K562 (cell line): Measurements from ENCODE around the gene MICU1. TPM values are rescaled to one million over a fixed set of nuclear protein-coding genes. Genes with fewer than 3 reads are reported as not detected.

Experiments used
- ATAC-seq: fragments of 200-7000 bp; cut with Tn5 transposase; 3 replicates; pipeline ENCODE4 v1.9.1; 2020; ENCODE audit warnings: moderate library complexity
- BruUV-seq: library from RNA; stranded (reverse); fragments of 400-500 nt; replicated peaks from 2 replicates; lab custom pipeline; 2021; lab: Mats Ljungman, UMichigan
- CTCF ChIA-PET: fragments of 300-600 bp; formaldehyde crosslinking; extraction: SDS; loops from one replicate; lab custom pipeline; 2021; ENCODE audit warnings: low intra/inter-chr PET ratio; lab: Yijun Ruan, JAX
- POLR2A ChIA-PET: fragments of 300-600, 350-650 bp; sonication (Branson Sonifier 250); formaldehyde crosslinking; extraction: SDS; loops from one replicate; lab custom pipeline; 2021; ENCODE audit warnings: antibody characterized with exemption, inconsistent platforms; lab: Yijun Ruan, JAX
- DNase-seq, 4 experiments: peaks; one replicate each; pipeline versions ENCODE4 v3.0.0 to v3.0.0-alpha.2; 2011 to 2018; ENCODE audit warnings: low spot score in 3 of 4, mixed read lengths in 3 of 4; ENCODE audit errors: extremely low read depth in 1 of 4
- FAIRE-seq: peaks from 2 replicates; lab custom pipeline; 2011; peaks lifted over from hg19 to GRCh38; lab: Jason Lieb, UNC
- H2AFZ ChIP-seq: 2 replicates; pipeline ENCODE4 v1.6.0; 2011; ENCODE audit warnings: low read depth, low read length, control low read depth, inconsistent platforms
- H3K27ac ChIP-seq: fragments of 200-600 bp; 3 replicates; pipeline ENCODE4 v1.8.0; 2011; ENCODE audit warnings: low read depth, mild to moderate bottlenecking, control low read depth, inconsistent platforms, low read length, moderate library complexity, mixed read lengths; ENCODE audit errors: extremely low read depth
- H3K27me3 ChIP-seq, 2 experiments: fragments of 300-600 bp in 1 of 2; 2 replicates in 1 of 2; 3 replicates in 1 of 2; pipeline versions ENCODE4 v1.6.0 to v1.8.0; 2011; ENCODE audit warnings: inconsistent platforms in 2 of 2, low read length in 2 of 2, mild to moderate bottlenecking in 1 of 2, mixed read lengths in 1 of 2, moderate library complexity in 1 of 2; ENCODE audit not compliant: control insufficient read depth in 2 of 2, insufficient read depth in 2 of 2
- H3K36me3 ChIP-seq: fragments of 300-600 bp; 3 replicates; pipeline ENCODE4 v1.8.0; 2011; ENCODE audit warnings: mild to moderate bottlenecking, low read length, inconsistent platforms; ENCODE audit not compliant: control insufficient read depth, insufficient read depth
- H3K4me1 ChIP-seq, 2 experiments: fragments of 200-600 bp in 1 of 2; replicated peaks in 1 of 2; 2 replicates in 1 of 2; 3 replicates in 1 of 2; pipeline versions ENCODE4 v1.5.1 to v1.8.0; 2011; ENCODE audit warnings: inconsistent platforms in 2 of 2, low read length in 2 of 2, mild to moderate bottlenecking in 1 of 2, mixed read lengths in 1 of 2, moderate library complexity in 1 of 2; ENCODE audit not compliant: control insufficient read depth in 2 of 2, insufficient read depth in 2 of 2
- H3K4me2 ChIP-seq: 2 replicates; pipeline ENCODE4 v1.6.1; 2011; ENCODE audit warnings: low read length, control low read depth, inconsistent platforms, mixed read lengths; ENCODE audit not compliant: insufficient read depth
- H3K4me3 ChIP-seq: fragments of 200-600 bp; sonication (generic), shearing (Covaris generic); 2 replicates; pipeline ENCODE4 v1.5.1; 2016; ENCODE audit warnings: control low read depth, inconsistent platforms
- H3K79me2 ChIP-seq: fragments of 200-600 bp; 3 replicates; pipeline ENCODE4 v1.8.0; 2011; ENCODE audit warnings: low read length, inconsistent platforms; ENCODE audit not compliant: control insufficient read depth, insufficient read depth
- H3K9ac ChIP-seq, 2 experiments: 2 replicates each; pipeline versions ENCODE4 v1.6.0 to v1.6.1; 2011; ENCODE audit warnings: low read depth in 2 of 2, low read length in 2 of 2, control low read depth in 1 of 2, inconsistent platforms in 1 of 2, mild to moderate bottlenecking in 1 of 2, mixed read lengths in 1 of 2; ENCODE audit not compliant: insufficient read depth in 1 of 2
- H3K9me1 ChIP-seq: one replicate; pipeline ENCODE4 v1.6.0; 2011; ENCODE audit warnings: inconsistent platforms, mild to moderate bottlenecking, low read length, moderate library complexity; ENCODE audit not compliant: control insufficient read depth, insufficient read depth
- H3K9me3 ChIP-seq: replicated peaks from 2 replicates; pipeline ENCODE4 v1.5.1; 2011; ENCODE audit warnings: low read depth, low read length, inconsistent platforms; ENCODE audit not compliant: control insufficient read depth, insufficient read depth
- H4K20me1 ChIP-seq: replicated peaks from 2 replicates; pipeline ENCODE4 v1.6.1; 2011; ENCODE audit warnings: low read length, inconsistent platforms, mixed read lengths; ENCODE audit not compliant: control insufficient read depth, insufficient read depth
- ATF1 ChIP-seq, 2 experiments: fragments of 450-650 bp in 1 of 2; IDR thresholded peaks; 2 replicates each; pipeline ENCODE4 v1.6.1; 2016; ENCODE audit warnings: missing compliant biosample characterization in 1 of 2, missing genetic modification characterization in 1 of 2
- CREM ChIP-seq: IDR thresholded peaks from 2 replicates; pipeline ENCODE4 v1.6.1; 2014; ENCODE audit warnings: antibody characterized with exemption, low read depth
- GABPA ChIP-seq: fragments of 200-800 bp; sonication (Bioruptor generic); conservative IDR thresholded peaks from 2 replicates; pipeline ENCODE4 v1.6.1; 2016; ENCODE audit warnings: low read depth, missing genetic modification characterization, missing compliant biosample characterization
- GABPB1 ChIP-seq: sonication (generic); formaldehyde crosslinking; IDR thresholded peaks from 2 replicates; pipeline ENCODE4 v1.8.0; 2022; ENCODE audit warnings: mild to moderate bottlenecking, missing genetic modification reagents
- NR0B1 ChIP-seq: fragments of 450-650 bp; IDR thresholded peaks from one replicate; pipeline ENCODE4 v1.6.1; 2018; ENCODE audit warnings: mild to moderate bottlenecking, moderate library complexity; ENCODE audit not compliant: partially characterized antibody
- REST ChIP-seq, 2 experiments: fragments of 450-650 bp; formaldehyde crosslinking in 1 of 2; IDR thresholded peaks; 2 replicates each; pipeline versions ENCODE4 v1.4.0 to v1.6.1; 2014 to 2020; ENCODE audit warnings: mild to moderate bottlenecking in 2 of 2, borderline replicate concordance in 1 of 2, low read depth in 1 of 2
- SMARCB1 ChIP-seq: IDR thresholded peaks from 2 replicates; pipeline ENCODE4 v1.6.1; 2011; ENCODE audit warnings: improper control_type of control experiment, low read depth; ENCODE audit not compliant: insufficient read length
- VEZF1 ChIP-seq: fragments of 200-800 bp; sonication (Bioruptor generic); IDR thresholded peaks from 2 replicates; pipeline ENCODE4 v1.6.1; 2017; ENCODE audit warnings: missing genetic modification characterization, missing compliant biosample characterization
- ZNF384 ChIP-seq: IDR thresholded peaks from 2 replicates; pipeline ENCODE4 v1.6.1; 2012; ENCODE audit warnings: low read depth, low read length, improper control_type of control experiment
- WGBS: fragments of 100-300 bp; shearing (Covaris generic); methylation state at CpG from one replicate; pipeline ENCODE4 v1.1.6; 2016; ENCODE audit warnings: low coverage, mixed read lengths; ENCODE audit not compliant: insufficient coverage; ENCODE audit errors: missing lambda C conversion rate; 5-methylcytosine and 5-hydroxymethylcytosine counted together
- in situ Hi-C: fragments of 300-500 bp; cut with MboI; formaldehyde crosslinking; loops from 4 replicates; pipeline ENCODE4 v1.15.0; 2018; ENCODE audit warnings: inconsistent platforms, mixed read lengths
- intact Hi-C: fragments of 100-400 bp; cut with micrococcal nuclease; formaldehyde crosslinking; loops from 2 replicates; pipeline ENCODE4 v1.14.2; 2022
- polyA plus RNA-seq, 8 experiments: library from polyadenylated mRNA; depleted of rRNA in 4 of 8; stranded (reverse) in 5 of 8; unstranded in 3 of 8; fragments of >200 nt; fragmentation: Nextera tagmentation in 2 of 8; fragmentation: Illumina TruSeq in 1 of 8; extraction: Ambion mirVana in 2 of 8; extraction: Trizol in 1 of 8; gene quantifications; 2 replicates each; pipeline versions ENCODE4 v1.2.1 to v1.2.3, GENCODE V29; 2011 to 2014; ENCODE audit warnings: inconsistent platforms in 1 of 8, missing spikeins in 1 of 8
- total RNA-seq, 7 experiments: library from RNA; depleted of rRNA in 6 of 7; stranded (reverse); fragments of >200 nt in 6 of 7; fragmentation: Illumina TruSeq in 2 of 7; extraction: Trizol in 2 of 7; gene quantifications; 2 replicates each; pipeline versions ENCODE4 v1.2.1 to v1.2.3, GENCODE V29; 2011 to 2021; ENCODE audit warnings: low replicate concordance in 1 of 7

Gene MICU1
- total and polyA plus RNA-seq, 9 of the 15 experiments (the other 6 are each of a cell fraction or from before 2014, with no cell fraction given): 29.3 to 76.8 (median 48.4) TPM

GRCh38 chr10:72356987-72357386 lies 268.9 kb downstream of the MICU1 start:
- Histone ChIP-seq H2AFZ (0 out of 2 replicates have a peak overlapping the region, but pooled peaks have one; percentile 19), H3K9me1 (no peaks in the 10 kb centered on the region), H3K9me3 (no peaks in the 10 kb centered on the region), H3K4me2 (no peak overlapping the region), H3K4me1 (peaks cover 12 to 15% of the 10 kb centered on the region in 2 experiments), H3K9ac (no peak overlapping the region), H3K36me3 (peaks cover 16% of the 10 kb centered on the region), H3K79me2 (peaks cover 24% of the 10 kb centered on the region), H4K20me1 (no peaks in the 10 kb centered on the region; the same call in 1 of the 2 replicates), H3K27me3 (no peaks in the 10 kb centered on the region), H3K4me3 (no peak overlapping the region), H3K27ac (no peak overlapping the region)
- no peak for FAIRE-seq
- ChIA-PET CTCF (no interaction called here), POLR2A (interaction anchor here (1.0 kb wide), 1 partner anchor 477 kb away, joined by 5 read pairs; no protein-coding TSS in a partner anchor)
- in situ Hi-C loops (no loop called here), intact Hi-C loops (no loop called here)
- TF ChIP-seq GABPA (tag) (peak; percentile 59), SMARCB1 (no peak), CREM (peak; percentile 76), VEZF1 (CRISPR knock-in tag) (peak; percentile 69), GABPB1 (peak; percentile 49; the same call in 1 of the 2 replicates), ATF1 (CRISPR knock-in tag; IDR thresholded peaks at IDR 0.05) (no peak), ATF1 (tag; IDR thresholded peaks at IDR 0.05) (peak; percentile 24; the same call in 1 of the 2 replicates), ZNF384 (peak; percentile 93), REST (IDR thresholded peaks at IDR 0.05; ENCODE audit: borderline replicate concordance) (no peak), REST (CRISPR knock-in tag; IDR thresholded peaks at IDR 0.05; ENCODE audit: low read depth) (no peak), NR0B1 (no peak)
- peak in 2 of 4 experiments; percentile 45 to 47 for DNase-seq
- no TSS peak for BruUV-seq
- no peak for ATAC-seq
- WGBS: 30% methylated on average over 4 of the region's 4 CpGs
